Stimulated activated CD4-positive, alpha-beta T cell treated with anti-CD3 and anti-CD28 coated beads, Interleukin-4, amount 100 ng/mL, for 24 hours (primary cell): ENCODE results near the gene KSR1.
"Not testable (repeated sequence)": the region's sequence is repeated elsewhere in the genome, so short reads cannot be mapped to it uniquely, and the experiment has no call there.

ENCODE experiments used
- DNase-seq: peaks from one replicate; pipeline ENCODE4 v3.0.0-alpha.2; 2020

Gene KSR1

DNA sequence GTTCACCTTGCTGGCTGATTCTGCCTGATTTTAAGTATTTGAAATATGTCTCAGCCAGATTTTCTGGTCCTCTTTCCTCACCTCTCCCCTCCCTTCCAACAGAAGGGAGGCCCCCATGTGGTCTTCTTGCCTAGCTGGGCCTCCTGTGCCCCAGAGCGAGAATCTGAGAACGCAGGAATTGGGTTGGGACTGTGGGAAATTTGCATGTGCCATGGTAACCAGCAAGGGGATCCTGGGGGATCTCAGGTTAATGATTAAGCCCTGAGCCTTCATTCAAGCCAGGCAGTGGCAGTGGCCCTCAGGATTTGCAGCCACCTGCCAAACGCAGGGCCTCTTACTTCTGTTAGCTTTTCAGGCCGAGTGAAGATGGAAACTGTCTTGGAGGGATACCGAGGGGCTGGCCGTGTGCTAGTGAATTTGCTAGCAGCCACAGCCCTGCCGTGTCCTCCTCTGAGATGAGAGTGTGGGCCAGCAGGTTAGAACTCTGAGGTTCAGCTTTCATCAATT, 40.2 kb downstream of the KSR1 start:
- DNase-seq: no peak

DNA sequence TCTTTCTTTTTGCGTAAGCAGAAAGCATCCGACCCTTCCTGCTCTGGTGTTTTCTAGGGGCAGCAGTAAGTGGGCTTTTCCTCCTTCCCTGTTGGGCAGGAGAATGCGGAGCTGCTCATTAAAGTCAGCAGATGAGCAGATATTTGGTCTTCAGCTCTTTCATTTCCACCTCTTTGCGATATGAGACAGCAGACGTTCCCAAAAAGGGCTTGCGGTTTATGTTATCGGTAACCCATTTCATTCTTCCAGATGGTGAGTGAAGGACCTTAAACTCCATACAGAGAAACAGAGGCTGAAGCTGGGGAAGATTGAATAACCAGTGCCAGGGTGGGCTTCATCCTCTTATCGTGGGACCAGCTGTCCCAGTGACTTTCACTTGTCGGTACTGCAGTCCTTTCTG, 40.7 kb downstream of the KSR1 start:
- DNase-seq: no peak

- DNase-seq: no peak
These were observed 41.4 kb downstream of the KSR1 start for GRCh38 chr17:27497696-27498095.

DNA sequence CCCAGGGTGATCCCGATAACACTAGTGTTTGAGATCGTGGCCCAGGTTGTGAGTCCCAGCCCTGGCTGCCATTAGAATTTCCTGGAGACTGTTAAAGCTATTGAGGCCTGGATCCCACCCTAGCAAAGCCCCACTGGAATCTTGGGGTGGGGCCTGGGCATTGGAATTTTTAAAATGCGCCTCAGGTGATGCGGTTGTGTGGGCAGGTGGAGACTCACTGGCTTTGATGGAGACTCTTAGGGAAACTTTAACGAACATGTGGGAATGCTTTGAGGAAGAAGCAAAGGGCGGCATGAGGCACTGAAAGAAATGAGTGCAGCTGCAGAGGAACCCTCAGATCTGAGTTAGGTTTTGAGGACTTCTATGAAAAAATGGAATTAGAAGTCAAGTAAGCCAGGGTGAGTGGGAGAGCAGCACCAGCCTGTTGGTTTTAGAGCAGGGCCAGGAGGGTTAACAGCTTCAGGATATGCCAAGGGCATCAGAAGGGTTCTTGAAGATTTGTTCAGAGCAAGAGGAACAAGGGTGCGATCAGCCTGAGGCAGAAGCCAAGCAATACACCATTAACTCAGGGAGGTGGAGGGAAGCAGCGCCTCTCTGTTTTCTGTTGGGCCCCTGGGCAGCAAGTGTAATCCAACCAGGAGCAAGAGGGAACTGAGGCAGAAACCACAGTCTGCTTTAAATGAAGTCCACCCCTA, 42.5 kb downstream of the KSR1 start:
- DNase-seq: no peak

GRCh38 chr17:27499451-27500265, 43.4 kb downstream of the KSR1 start:
- DNase-seq: no peak

- DNase-seq: not testable (repeated sequence)
These were observed 45.1 kb downstream of the KSR1 start for GRCh38 chr17:27501338-27501737.

DNA sequence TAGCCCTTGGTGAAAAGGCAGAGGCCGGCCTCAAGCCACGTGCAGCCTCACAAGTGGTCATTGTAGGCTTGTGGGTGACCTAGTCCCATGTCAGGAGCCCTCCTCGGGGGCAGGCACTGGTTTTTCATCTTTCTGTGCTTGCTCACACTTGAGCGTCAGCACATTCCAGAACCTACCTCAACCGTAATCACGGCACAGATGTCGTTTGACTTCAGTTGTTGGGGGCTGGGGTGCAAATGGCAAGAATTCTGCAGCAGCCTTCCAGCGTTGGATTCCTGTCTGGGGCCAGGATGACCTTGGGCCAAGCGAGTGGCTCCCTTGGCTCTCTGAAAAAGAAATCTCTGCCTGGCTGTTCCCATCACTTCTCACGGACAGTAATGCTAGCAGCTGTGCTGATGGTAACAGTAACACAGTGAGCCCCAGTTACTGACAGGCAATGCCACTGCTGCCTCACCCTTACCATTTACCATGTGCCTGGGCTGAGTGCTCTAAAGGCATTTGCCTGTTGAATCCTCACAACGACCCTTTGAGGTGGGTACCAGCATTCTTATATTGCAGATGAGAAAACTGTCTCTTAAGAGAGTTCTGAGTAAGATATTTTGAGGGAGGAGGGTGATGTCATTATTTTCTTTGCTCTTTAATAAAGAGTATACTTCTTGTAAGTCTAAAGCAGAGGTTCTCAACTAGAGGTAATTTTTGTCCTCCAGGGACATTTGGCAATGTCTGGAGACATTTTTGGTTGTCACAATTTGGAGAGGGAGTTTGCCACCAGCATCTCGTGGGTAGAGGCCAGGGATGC, 46.5 kb downstream of the KSR1 start:
- no peak for DNase-seq

GRCh38 chr17:27503611-27504010, 47.4 kb downstream of the KSR1 start:
- DNase-seq: no peak

GRCh38 chr17:27504188-27504995, 48.1 kb downstream of the KSR1 start:
- no peak for DNase-seq

DNA sequence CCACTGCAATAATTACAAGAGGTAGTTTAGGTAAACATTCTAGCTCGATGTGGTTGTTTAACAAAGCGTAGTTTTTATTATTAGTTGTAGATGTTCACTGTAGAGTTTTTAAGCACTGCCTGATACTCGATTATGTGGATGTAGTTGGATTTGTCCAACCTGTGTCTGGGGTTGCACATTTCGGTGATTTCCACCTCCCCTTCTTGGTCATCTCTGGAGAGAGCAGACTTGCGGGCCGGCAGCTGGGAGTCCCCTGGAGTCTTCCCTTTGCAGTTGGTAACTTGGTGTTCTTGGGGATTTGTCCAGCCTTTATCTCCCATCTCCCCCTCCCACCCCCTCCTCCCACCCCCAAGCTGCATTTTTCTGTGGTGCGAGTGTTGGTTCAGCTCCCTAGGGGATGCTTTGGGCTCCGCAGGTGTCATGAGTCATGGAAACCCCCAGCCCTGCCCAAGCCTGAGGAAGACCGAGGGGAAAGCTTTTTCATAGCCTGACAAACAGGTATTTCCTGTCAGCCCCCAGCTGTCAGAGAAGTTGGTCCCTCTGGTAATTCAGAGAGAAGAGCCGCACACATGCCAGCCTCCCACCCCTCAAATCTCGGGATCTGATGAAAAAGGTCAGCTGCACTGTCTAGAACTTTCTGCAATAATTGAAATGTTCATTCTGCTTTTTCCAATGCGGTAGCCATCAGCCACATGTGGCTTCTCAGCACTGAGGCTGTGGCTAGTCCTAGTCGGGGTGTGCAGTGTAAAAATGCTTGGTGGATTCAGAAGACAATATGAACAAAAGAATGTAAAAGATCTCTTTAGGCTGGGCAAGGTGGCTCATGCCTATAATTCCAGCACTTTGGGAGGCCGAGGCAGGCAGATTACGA, 50.3 kb downstream of the KSR1 start:
- DNase-seq: no peak

DNA sequence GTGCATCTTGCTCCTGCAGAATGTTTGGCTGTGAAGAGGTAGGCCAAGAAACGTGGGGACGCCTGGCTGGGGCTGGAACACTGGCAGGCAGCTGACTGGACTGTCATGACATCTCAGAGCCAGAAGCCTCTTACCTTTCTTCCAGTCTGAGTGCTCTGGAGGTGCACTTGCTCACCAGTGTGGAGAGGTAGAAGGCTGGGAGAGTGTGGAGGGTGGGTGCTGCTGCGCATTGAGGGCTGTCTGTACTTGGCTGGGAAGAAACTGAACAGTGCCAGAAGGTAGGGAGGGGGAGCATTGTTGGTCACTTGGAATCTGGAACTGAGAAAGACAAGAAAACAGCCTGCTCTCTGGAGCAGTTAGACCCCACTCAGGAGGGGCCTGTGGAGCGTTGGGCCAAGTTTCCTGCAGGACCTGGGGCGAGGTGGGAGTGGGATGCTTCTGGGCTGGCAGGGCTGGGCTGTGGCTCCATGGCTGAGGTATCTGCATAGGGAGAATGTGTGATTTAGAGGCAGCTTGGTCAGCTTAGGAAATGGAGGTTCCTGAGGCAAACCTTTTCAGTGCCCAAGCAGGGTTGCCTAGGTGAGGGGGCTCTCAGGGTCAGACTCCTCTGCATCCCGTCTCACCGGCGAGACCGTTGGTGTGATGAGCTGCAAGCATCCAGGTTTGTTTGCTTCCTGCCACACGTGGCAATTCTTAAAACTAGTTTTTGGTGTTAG, 55.1 kb downstream of the KSR1 start:
- DNase-seq: no peak

- no peak for DNase-seq
These were observed 55.8 kb downstream of the KSR1 start for GRCh38 chr17:27512031-27512430.

- DNase-seq: no peak
These were observed 56.5 kb downstream of the KSR1 start for GRCh38 chr17:27512511-27513346.

GRCh38 chr17:27513849-27514248, 57.6 kb downstream of the KSR1 start:
- no peak for DNase-seq

DNA sequence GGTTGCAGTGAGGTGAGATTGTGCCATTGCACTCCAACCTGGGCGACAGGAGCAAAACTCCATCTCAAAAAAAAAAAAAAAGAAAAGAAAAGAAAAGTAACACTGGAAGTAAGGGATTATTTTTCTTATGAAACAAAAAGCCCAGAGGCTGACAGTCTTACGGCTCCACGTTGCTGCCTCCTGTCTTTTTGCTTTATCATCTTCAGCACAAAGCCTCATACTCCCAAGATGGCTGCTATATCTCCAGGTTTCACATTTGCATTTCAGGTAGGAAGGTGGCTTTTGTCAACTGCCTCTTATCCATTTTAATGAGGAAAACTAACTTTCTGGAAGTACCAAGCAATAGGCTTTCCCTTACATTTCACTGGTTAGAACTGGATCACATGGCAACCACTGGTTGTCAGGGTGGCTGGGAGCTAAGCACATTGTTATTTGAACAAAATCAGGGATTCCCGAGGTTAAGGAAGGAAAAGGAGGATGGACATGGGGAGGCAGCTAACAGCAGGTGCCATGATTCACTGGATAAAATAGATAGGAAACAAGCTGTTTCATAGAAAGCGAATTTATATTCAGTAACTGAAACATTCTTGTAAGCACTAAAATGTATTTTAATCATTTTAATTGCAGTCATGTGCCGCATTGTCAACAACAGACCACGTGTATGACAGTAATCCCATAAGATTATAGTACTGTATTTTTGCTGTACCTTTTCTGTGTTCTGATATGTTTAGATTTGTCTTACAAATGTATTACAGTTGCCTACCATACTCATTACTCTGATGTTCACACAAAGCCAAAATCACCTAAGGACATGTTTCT, 58.6 kb downstream of the KSR1 start:
- DNase-seq: no peak

GRCh38 chr17:27518048-27518447, 61.8 kb downstream of the KSR1 start:
- DNase-seq: no peak

DNA sequence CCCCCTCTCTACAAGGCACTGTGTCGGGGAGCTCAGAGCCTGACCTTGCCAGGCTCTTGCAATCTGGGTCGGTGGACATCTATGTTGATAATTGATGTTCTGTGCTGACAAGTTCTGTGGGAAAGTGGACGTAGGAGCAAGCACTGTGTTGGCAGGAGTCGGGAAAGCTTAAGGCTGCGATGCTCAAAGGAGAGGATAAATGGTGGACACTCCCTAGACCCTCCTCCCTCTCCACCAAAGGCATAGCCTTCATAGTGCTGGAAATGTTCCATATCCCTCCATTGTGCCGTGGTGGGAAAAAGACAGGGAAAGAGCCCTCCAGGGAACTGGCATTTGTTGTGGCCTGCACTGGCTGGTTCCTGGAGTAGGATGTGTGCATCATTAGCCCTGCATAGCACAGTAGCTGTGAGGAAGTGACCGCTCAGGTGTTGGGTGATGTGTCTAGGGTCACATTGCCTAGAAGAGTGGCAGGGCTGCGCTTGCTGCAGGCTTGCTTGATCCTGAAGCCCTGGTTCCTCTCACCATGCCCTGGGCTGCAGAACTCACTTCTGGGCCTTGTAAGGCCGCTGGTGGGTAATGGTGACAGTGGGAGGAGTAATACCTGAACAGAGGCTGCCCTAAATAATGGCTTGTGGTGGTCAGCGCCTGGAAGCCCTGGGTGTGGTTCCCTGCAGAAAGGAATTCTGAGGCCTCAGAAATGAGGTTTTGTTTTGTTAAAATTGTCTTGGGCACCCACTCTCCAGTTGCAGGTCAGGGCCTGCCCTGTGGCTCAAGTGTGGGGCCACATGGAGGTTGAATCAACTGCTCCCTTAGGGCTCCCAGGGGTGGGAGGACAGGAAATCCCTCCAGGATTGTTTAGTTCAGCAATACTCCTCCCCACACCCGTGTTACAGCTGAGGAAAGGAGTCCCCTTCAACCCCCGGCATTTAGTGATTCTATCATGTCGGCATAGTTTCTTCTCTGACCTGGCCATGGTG, 62.6 kb downstream of the KSR1 start:
- DNase-seq: no peak

DNA sequence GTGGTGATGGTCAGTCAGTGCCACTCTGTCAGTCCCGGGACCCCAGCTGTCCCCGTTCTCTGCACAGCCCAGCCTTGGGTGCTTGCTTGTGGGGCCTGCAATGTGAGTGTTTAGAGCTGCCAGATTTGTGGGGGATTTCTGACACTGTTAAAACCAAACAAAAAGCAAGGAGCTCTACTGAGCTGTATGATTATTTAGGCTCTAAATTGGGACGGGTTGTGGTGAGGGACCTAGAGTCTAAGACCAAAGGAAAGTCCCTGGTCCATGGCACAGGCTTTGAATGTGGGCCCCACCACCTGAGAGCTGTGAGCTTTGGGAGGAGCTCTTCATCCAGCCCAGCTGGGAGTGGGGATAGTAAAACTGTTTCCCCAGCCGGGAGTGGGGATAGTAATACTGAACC, 63.3 kb downstream of the KSR1 start:
- no peak for DNase-seq
